Uterus (tissue), 2 donors: ENCODE measurements around the gene HTR1E.

Source experiments
- POLR2A ChIP-seq, 2 donors: fragments of 450-650 bp; IDR thresholded peaks; one replicate each; pipeline ENCODE4 v1.6.1; 2016; ENCODE audit warnings: antibody characterized with exemption in 2 of 2, mild to moderate bottlenecking in 1 of 2, moderate library complexity in 1 of 2
- TF ChIP-seq, protein P1 (sequence below), 4 experiments: fragments of 200-600 bp in 2 of 4; fragments of 450-650 bp in 2 of 4; sonication (generic) in 2 of 4; IDR thresholded peaks; one replicate each; pipeline ENCODE4 v1.5.1; 2016 to 2019; ENCODE audit warnings: antibody characterized with exemption in 4 of 4, mild to moderate bottlenecking in 2 of 4, moderate library complexity in 1 of 4

DNA sequence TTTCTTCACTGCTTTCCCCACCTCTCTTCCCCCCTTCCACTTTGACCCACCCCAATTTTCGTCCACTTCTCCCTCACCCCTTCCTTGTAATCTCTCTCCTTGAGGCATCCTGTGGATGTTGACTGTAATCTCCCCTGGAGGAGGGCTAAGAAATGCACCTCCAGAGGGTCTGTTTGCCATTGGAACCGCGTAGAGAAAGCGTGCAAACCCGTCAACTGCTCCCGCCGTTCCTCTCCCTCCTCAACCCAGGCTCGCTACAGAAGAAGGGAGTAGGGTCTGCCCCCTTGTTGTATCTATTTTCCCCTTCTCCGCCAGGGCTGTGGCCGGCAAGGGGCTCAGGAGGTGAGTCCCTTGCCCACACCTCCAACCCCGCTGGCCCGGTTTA, 502 bp upstream of the HTR1E start:
- TF ChIP-seq, protein P1, sequence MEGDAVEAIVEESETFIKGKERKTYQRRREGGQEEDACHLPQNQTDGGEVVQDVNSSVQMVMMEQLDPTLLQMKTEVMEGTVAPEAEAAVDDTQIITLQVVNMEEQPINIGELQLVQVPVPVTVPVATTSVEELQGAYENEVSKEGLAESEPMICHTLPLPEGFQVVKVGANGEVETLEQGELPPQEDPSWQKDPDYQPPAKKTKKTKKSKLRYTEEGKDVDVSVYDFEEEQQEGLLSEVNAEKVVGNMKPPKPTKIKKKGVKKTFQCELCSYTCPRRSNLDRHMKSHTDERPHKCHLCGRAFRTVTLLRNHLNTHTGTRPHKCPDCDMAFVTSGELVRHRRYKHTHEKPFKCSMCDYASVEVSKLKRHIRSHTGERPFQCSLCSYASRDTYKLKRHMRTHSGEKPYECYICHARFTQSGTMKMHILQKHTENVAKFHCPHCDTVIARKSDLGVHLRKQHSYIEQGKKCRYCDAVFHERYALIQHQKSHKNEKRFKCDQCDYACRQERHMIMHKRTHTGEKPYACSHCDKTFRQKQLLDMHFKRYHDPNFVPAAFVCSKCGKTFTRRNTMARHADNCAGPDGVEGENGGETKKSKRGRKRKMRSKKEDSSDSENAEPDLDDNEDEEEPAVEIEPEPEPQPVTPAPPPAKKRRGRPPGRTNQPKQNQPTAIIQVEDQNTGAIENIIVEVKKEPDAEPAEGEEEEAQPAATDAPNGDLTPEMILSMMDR (IDR thresholded peaks at IDR 0.05) = no peak
- TF ChIP-seq POLR2A (IDR thresholded peaks at IDR 0.05) = no peak
